ENCODE measurements around the gene ACSS1. TPM values are rescaled to one million over a fixed set of nuclear protein-coding genes. Genes with fewer than 3 reads are reported as not detected.

Gene ACSS1
- total RNA-seq, 1 donor from 2014 or later: 19.5 TPM

DNA sequence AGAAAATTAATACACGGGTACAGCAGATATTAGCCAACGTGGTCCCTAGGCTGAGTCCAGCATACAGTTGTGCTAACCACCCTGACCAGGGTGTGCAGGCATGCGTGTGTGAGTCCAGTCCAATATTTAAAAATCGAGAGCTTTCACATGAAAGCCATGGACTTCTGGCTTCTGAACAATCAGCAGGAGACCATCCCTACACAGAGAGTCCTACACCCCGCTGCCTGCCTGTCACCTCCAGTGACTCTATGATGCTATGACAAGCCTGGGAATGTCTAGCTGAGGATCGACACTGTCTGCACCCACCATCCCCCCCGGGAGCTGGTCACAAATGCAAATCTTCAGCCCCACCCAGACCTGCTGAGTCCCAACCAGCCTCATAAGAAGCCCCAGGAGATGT lies 7.9 kb downstream of the ACSS1 start:
- peak overlapping the region in 1 of 2 donors; percentile 23 for H3K4me3 ChIP-seq
- peak overlapping the region; percentile 92 to 96 for H3K27ac ChIP-seq
- no peak for DNase-seq (ENCODE audit: low spot score in 2 of 2)
- peaks cover 15% of the 10 kb centered on the region in 2 donors for H3K36me3 ChIP-seq
- no peaks in the 10 kb centered on the region for H3K9me3 ChIP-seq
- peaks cover 43 to 87% of the 10 kb centered on the region in 2 donors for H3K4me1 ChIP-seq
- TF ChIP-seq, protein P1, sequence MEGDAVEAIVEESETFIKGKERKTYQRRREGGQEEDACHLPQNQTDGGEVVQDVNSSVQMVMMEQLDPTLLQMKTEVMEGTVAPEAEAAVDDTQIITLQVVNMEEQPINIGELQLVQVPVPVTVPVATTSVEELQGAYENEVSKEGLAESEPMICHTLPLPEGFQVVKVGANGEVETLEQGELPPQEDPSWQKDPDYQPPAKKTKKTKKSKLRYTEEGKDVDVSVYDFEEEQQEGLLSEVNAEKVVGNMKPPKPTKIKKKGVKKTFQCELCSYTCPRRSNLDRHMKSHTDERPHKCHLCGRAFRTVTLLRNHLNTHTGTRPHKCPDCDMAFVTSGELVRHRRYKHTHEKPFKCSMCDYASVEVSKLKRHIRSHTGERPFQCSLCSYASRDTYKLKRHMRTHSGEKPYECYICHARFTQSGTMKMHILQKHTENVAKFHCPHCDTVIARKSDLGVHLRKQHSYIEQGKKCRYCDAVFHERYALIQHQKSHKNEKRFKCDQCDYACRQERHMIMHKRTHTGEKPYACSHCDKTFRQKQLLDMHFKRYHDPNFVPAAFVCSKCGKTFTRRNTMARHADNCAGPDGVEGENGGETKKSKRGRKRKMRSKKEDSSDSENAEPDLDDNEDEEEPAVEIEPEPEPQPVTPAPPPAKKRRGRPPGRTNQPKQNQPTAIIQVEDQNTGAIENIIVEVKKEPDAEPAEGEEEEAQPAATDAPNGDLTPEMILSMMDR (IDR thresholded peaks at IDR 0.05): no peak
- no peaks in the 10 kb centered on the region for H3K27me3 ChIP-seq
- intact Hi-C loops (cut with DNase I): loop anchor here (10.0 kb wide), 6 partner anchors 485 to 1895 kb away; partner anchors contain the start of genes NANP, NXT1 and SYNDIG1

DNA sequence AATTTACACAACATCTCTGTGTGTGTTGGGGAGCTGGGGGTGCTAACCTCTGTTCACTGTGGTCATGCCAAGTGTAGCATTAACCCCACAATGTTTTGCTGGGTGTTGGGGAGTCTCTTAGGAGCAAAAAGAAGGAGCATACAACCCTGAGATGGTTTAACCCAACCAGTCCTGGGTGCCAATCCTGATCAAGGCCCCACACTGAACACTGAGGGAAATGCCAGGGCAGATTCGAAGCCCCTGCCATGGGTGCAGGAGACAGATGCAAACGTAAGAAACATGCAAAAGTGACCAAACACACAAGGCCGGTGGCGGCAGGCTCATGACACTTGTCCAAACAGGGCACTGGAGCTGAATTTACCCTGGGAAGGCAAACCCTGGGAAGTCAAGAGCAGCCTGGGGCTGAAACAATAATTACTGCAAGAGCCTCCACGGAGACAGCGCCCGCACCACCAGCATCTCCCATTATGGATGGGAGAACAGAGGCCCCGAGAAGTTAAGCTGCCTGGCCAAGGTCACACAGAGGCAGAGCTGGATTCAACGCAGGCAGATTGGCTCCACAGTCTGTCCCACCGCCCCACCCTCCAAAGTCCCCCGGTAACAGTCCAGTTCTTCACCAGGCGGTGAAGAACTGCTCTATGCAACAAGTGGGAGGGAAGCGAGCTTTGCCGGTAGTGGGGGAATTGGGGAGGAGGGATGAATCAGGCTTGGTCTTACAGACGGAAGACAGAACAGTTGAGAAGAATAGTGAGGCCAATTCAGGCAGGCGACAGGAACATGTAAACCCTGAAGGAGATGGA lies 8.5 kb downstream of the ACSS1 start:
- intact Hi-C loops (cut with DNase I): loop anchor here (10.0 kb wide), 6 partner anchors 485 to 1895 kb away; partner anchors contain the start of genes NANP, NXT1 and SYNDIG1
- peak in 1 of 2 donors; percentile 69 for DNase-seq (ENCODE audit: low spot score in 2 of 2)
- TF ChIP-seq, protein P1 (IDR thresholded peaks at IDR 0.05): no peak
- H3K27ac ChIP-seq: peak overlapping the region; percentile 92 to 96
- H3K9me3 ChIP-seq: no peaks in the 10 kb centered on the region
- H3K4me1 ChIP-seq: peaks cover 45 to 87% of the 10 kb centered on the region in 2 donors
- peaks cover 15% of the 10 kb centered on the region in 2 donors for H3K36me3 ChIP-seq
- peak overlapping the region in 1 of 2 donors; percentile 23 for H3K4me3 ChIP-seq
- no peaks in the 10 kb centered on the region for H3K27me3 ChIP-seq

DNA sequence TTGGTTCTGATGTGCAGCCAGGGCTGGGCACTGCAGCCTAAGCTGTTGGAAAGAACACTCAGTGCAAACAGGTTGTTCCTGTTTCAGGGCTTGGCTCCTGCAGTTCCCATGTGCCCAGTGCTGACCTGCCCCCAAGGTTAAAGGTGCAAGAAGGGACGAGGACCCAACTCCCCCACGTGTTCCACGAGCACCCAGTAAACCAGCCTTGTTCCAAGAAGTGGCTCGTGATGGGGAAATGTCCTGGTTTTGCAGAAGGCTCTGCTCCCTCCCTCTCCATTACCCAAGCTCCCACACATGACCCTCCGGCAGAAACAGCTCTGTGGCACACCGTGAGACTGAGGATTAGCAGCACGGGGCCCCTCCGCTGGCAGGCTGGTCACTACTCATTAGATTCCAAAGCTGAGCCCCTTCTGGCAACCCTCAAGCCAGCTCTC lies 9.4 kb downstream of the ACSS1 start:
- intact Hi-C loops (cut with DNase I): no loop called here
- no peaks in the 10 kb centered on the region for H3K27me3 ChIP-seq
- DNase-seq (ENCODE audit: low spot score in 2 of 2): peak in 1 of 2 donors; percentile 61
- H3K9me3 ChIP-seq: no peaks in the 10 kb centered on the region
- H3K4me1 ChIP-seq: peaks cover 44 to 86% of the 10 kb centered on the region in 2 donors
- H3K27ac ChIP-seq: no peak overlapping the region
- peaks cover 15% of the 10 kb centered on the region in 2 donors for H3K36me3 ChIP-seq
- TF ChIP-seq, protein P1 (IDR thresholded peaks at IDR 0.05): no peak
- no peak overlapping the region for H3K4me3 ChIP-seq

DNA sequence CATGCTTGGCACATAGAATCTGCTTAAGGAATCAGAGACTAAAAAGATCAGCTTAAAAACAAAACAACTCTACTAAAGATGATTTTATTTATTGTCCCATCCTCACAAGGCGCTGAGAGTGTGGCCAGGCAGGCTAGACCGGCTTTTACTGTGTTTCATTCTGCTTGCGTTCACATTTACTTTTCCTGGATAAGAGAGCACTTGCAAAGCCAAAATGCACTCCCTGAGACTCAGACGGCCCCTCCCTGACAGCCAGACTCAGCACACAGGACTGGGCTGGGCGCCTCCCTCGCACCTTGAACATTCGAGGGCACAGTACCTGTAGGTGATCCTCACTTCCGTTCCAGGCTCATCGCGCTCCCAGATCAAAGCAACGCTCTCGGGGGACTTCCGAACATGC lies 10.2 kb downstream of the ACSS1 start:
- H3K4me1 ChIP-seq: peaks cover 47 to 86% of the 10 kb centered on the region in 2 donors
- no peaks in the 10 kb centered on the region for H3K27me3 ChIP-seq
- TF ChIP-seq, protein P1 (IDR thresholded peaks at IDR 0.05): no peak
- H3K9me3 ChIP-seq: no peaks in the 10 kb centered on the region
- peaks cover 15% of the 10 kb centered on the region in 2 donors for H3K36me3 ChIP-seq
- intact Hi-C loops (cut with DNase I): no loop called here
- H3K4me3 ChIP-seq: no peak overlapping the region
- no peak overlapping the region for H3K27ac ChIP-seq
- DNase-seq (ENCODE audit: low spot score in 2 of 2): peak in 1 of 2 donors; percentile 42

DNA sequence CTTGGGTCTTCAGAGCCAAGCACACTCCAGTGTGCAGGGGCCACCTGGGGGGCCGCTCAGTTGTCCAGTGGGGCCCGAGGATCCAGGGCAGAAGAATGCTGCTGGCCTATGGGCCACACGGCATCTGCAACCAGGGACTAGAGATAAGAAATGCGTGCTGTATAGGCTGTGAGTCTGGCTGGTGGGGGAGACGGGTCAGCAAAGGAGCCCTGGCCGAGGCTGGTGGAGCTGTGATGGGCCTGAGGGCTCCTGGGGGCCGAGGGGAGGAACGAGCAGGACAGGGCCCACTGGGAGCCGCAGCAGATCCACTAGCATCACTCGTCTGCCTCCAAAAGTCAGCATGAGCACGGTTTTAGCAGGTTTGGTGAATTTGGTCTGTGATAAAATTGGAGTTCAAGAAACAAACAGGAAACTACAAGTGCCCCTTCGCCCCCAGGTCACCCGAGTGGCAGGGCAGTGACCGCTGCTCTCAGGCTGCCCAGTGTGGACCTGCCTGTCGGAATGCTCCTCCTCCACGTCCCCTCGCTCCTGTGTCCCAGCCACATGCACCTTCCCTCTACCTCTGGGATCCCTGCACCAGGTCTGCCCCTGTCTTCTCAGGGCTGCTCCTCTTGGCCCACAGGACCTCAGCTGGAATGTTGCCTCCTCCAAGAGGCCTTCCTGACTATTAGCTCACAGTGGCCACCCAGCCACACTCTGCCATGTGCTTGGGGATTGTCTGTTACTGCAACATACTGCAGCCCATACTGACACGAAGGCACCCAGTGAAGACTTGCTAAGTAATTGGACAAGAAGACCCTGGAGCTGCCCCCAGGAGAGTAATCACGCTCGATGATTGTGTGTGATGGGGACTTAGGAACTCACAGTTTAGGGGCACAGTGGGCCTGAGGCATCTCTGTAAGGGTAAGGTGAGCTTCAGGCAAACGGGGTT lies 10.9 kb downstream of the ACSS1 start:
- peak overlapping the region in 1 of 2 donors; percentile 96 for H3K27ac ChIP-seq
- no peak overlapping the region for H3K4me3 ChIP-seq
- no peaks in the 10 kb centered on the region for H3K9me3 ChIP-seq
- no peaks in the 10 kb centered on the region for H3K27me3 ChIP-seq
- peaks cover 48 to 87% of the 10 kb centered on the region in 2 donors for H3K4me1 ChIP-seq
- TF ChIP-seq, protein P1 (IDR thresholded peaks at IDR 0.05): no peak
- DNase-seq (ENCODE audit: low spot score in 2 of 2): peak in 1 of 2 donors; percentile 49
- peaks cover 15% of the 10 kb centered on the region in 2 donors for H3K36me3 ChIP-seq
- intact Hi-C loops (cut with DNase I): no loop called here

Data from ascending aorta (tissue), 2 donors.